CD14-positive monocyte (primary cell): ENCODE results near the gene POMT2. TPM values are rescaled to one million over a fixed set of nuclear protein-coding genes. Genes with fewer than 3 reads are reported as not detected.
A peak's percentile ranks its signal among the peaks of the same experiment; 100 is the strongest.

Source experiments
- DNase-seq, 3 donors: peaks; one replicate each; pipeline ENCODE4 v3.0.0-alpha.2; 2011 to 2022
- H2AFZ ChIP-seq: 2 replicates; pipeline ENCODE4 v1.6.0; 2012; ENCODE audit warnings: mild to moderate bottlenecking, low read depth, low read length, inconsistent platforms; ENCODE audit not compliant: insufficient read depth, poor library complexity, severe bottlenecking
- H3K27ac ChIP-seq, 2 donors: 1 replicate in 1 of 2; 2 replicates in 1 of 2; pipeline ENCODE4 v1.5.1; 2012 to 2013; ENCODE audit warnings: low read length in 2 of 2, control low read depth in 1 of 2, inconsistent platforms in 1 of 2, low read depth in 1 of 2, mild to moderate bottlenecking in 1 of 2
- H3K27me3 ChIP-seq, 2 donors: one replicate each; pipeline versions ENCODE4 v1.6.0 to v1.6.1; 2011 to 2013; ENCODE audit warnings: low read length in 2 of 2; ENCODE audit not compliant: control insufficient read depth in 2 of 2, insufficient read depth in 2 of 2
- H3K36me3 ChIP-seq, 2 donors: replicated peaks in 1 of 2; 1 replicate in 1 of 2; 2 replicates in 1 of 2; pipeline versions ENCODE4 v1.5.1 to v1.6.1; 2012 to 2013; ENCODE audit warnings: low read length in 2 of 2, control low read depth in 1 of 2, inconsistent platforms in 1 of 2, mild to moderate bottlenecking in 1 of 2; ENCODE audit not compliant: insufficient read depth in 2 of 2, control insufficient read depth in 1 of 2
- H3K4me1 ChIP-seq, 2 donors: 1 replicate in 1 of 2; 2 replicates in 1 of 2; pipeline versions ENCODE4 v1.5.1 to v1.6.1; 2012 to 2013; ENCODE audit warnings: low read length in 2 of 2, control low read depth in 1 of 2, inconsistent platforms in 1 of 2, mild to moderate bottlenecking in 1 of 2, moderate library complexity in 1 of 2; ENCODE audit not compliant: insufficient read depth in 2 of 2, control insufficient read depth in 1 of 2
- H3K4me2 ChIP-seq: replicated peaks from 2 replicates; pipeline ENCODE3; 2012; ENCODE audit warnings: low read length, moderate library complexity, mild to moderate bottlenecking; ENCODE audit not compliant: poor library complexity, severe bottlenecking; ENCODE audit errors: extremely low read depth
- H3K4me3 ChIP-seq, 3 experiments: fragments of 200-600 bp in 1 of 3; sonication (generic) in 1 of 3; replicated peaks in 1 of 3; 1 replicate in 2 of 3; 2 replicates in 1 of 3; pipeline ENCODE4 v1.5.1; 2011 to 2013; ENCODE audit warnings: low read length in 3 of 3, mild to moderate bottlenecking in 3 of 3, control low read depth in 2 of 3, low read depth in 2 of 3, inconsistent platforms in 1 of 3, moderate library complexity in 1 of 3
- H3K79me2 ChIP-seq: 2 replicates; pipeline ENCODE4 v1.6.0; 2012; ENCODE audit warnings: mild to moderate bottlenecking, control low read depth, inconsistent platforms, low read length, moderate library complexity; ENCODE audit not compliant: insufficient read depth
- H3K9ac ChIP-seq: 2 replicates; pipeline ENCODE4 v1.6.0; 2017; ENCODE audit warnings: low read length, mild to moderate bottlenecking; ENCODE audit not compliant: insufficient read depth, poor library complexity, severe bottlenecking
- H3K9me3 ChIP-seq, 2 donors: replicated peaks in 1 of 2; 1 replicate in 1 of 2; 2 replicates in 1 of 2; pipeline versions ENCODE4 v1.5.1 to v1.6.1; 2012 to 2013; ENCODE audit warnings: low read length in 2 of 2, control low read depth in 1 of 2; ENCODE audit not compliant: control insufficient read depth in 1 of 2, insufficient read depth in 1 of 2
- H4K20me1 ChIP-seq: 2 replicates; pipeline ENCODE4 v1.6.0; 2012; ENCODE audit warnings: mild to moderate bottlenecking, low read length, control low read depth, moderate library complexity; ENCODE audit not compliant: insufficient read depth
- H3K27ac Mint-ChIP-seq, 7 donors: one replicate each; pipeline ENCODE4 v1.8.0; 2020; ENCODE audit warnings: mild to moderate bottlenecking in 7 of 7, mixed read lengths in 7 of 7, moderate library complexity in 6 of 7, inconsistent platforms in 2 of 7
- H3K27me3 Mint-ChIP-seq, 3 donors: one replicate each; pipeline ENCODE4 v1.8.0; 2021 to 2022; ENCODE audit warnings: low read depth in 3 of 3, mild to moderate bottlenecking in 3 of 3, mixed read lengths in 3 of 3, moderate library complexity in 3 of 3, inconsistent platforms in 1 of 3
- H3K36me3 Mint-ChIP-seq, 2 donors: one replicate each; pipeline ENCODE4 v1.8.0; 2020; ENCODE audit warnings: mixed read lengths in 2 of 2, inconsistent platforms in 1 of 2, mild to moderate bottlenecking in 1 of 2
- H3K4me1 Mint-ChIP-seq: one replicate; pipeline ENCODE4 v1.8.0; 2020; ENCODE audit warnings: mild to moderate bottlenecking, mixed read lengths
- H3K4me3 Mint-ChIP-seq, 2 donors: one replicate each; pipeline ENCODE4 v1.8.0; 2020; ENCODE audit warnings: mild to moderate bottlenecking in 2 of 2, mixed read lengths in 2 of 2, moderate library complexity in 1 of 2
- H3K9me3 Mint-ChIP-seq, 7 donors: one replicate each; pipeline ENCODE4 v1.8.0; 2020 to 2022; ENCODE audit warnings: mixed read lengths in 7 of 7, mild to moderate bottlenecking in 6 of 7, moderate library complexity in 6 of 7, inconsistent platforms in 2 of 7
- CTCF ChIP-seq: fragments of 200-600 bp; IDR thresholded peaks from one replicate; pipeline ENCODE4 v1.8.0; 2022; ENCODE audit warnings: antibody characterized with exemption, mild to moderate bottlenecking
- WGBS: methylation state at CpG from one replicate; pipeline ENCODE4 v1.1.5; 2013; ENCODE audit warnings: missing lambda C conversion rate; ENCODE audit not compliant: insufficient coverage; 5-methylcytosine and 5-hydroxymethylcytosine counted together
- intact Hi-C, 2 donors: fragments of 100-400 bp; cut with micrococcal nuclease; formaldehyde crosslinking; loops; one replicate each; pipeline versions ENCODE4 v1.15.0 to v1.15.1; 2023
- polyA plus RNA-seq, 3 donors: library from polyadenylated mRNA; depleted of rRNA in 1 of 3; unstranded in 2 of 3; stranded (reverse) in 1 of 3; fragments of 300-500 nt in 2 of 3; fragments of >200 nt in 1 of 3; fragmentation: Illumina TruSeq in 2 of 3; gene quantifications; 1 replicate in 2 of 3; 2 replicates in 1 of 3; pipeline ENCODE4 v1.2.3, GENCODE V29; 2012 to 2021

Gene POMT2
- polyA plus RNA-seq, 3 donors = 1.5 to 8.9 (median 1.8) TPM

- Histone ChIP-seq H3K4me2 (no peak overlapping the region), H3K4me1 (peaks cover 5 to 7% of the 10 kb centered on the region in 2 donors), H4K20me1 (no peaks in the 10 kb centered on the region), H3K27me3 (no peaks in the 10 kb centered on the region), H3K4me3 (no peak overlapping the region), H3K9ac (no peak overlapping the region), H2AFZ (no peak overlapping the region), H3K79me2 (peaks cover 4% of the 10 kb centered on the region), H3K9me3 (no peaks in the 10 kb centered on the region), H3K27ac (no peak overlapping the region), H3K36me3 (no peaks in the 10 kb centered on the region)
- Mint-ChIP-seq H3K27ac (no peak overlapping the region), H3K36me3 (peaks cover 5 to 6% of the 10 kb centered on the region in 2 donors), H3K4me1 (peaks cover 8% of the 10 kb centered on the region), H3K4me3 (no peak overlapping the region), H3K9me3 (no peaks in the 10 kb centered on the region), H3K27me3 (peaks cover 0 to 1% (median 0%) of the 10 kb centered on the region in 3 donors)
- WGBS = 100% methylated on average over 1 of the region's 1 CpG
- no peak for TF ChIP-seq CTCF
- intact Hi-C loops = loop anchor here in 1 of 2 donors (10.0 kb wide), 1 partner anchor 452 kb away; no protein-coding TSS in a partner anchor
- DNase-seq = no peak
Observed at GRCh38 chr14:77327111-77327510, 6.4 kb upstream of the POMT2 start.

- intact Hi-C loops = loop anchor here in 1 of 2 donors (10.0 kb wide), 1 partner anchor 451 kb away; no protein-coding TSS in a partner anchor
- Histone ChIP-seq H3K27me3 (no peaks in the 10 kb centered on the region), H3K4me2 (no peak overlapping the region), H3K9me3 (no peaks in the 10 kb centered on the region), H3K79me2 (peaks cover 5% of the 10 kb centered on the region), H3K36me3 (no peaks in the 10 kb centered on the region), H3K27ac (no peak overlapping the region), H4K20me1 (no peaks in the 10 kb centered on the region), H3K4me1 (peaks cover 8 to 11% of the 10 kb centered on the region in 2 donors), H3K4me3 (no peak overlapping the region), H3K9ac (no peak overlapping the region), H2AFZ (no peak overlapping the region)
- Mint-ChIP-seq H3K27me3 (no peaks in the 10 kb centered on the region), H3K36me3 (peaks cover 5 to 6% of the 10 kb centered on the region in 2 donors), H3K4me3 (no peak overlapping the region), H3K4me1 (peaks cover 13% of the 10 kb centered on the region), H3K27ac (peak overlapping the region in 1 of 7 donors; percentile 14), H3K9me3 (no peaks in the 10 kb centered on the region)
- 92% methylated on average over 3 of the region's 3 CpGs for WGBS
- DNase-seq = no peak
- no peak for TF ChIP-seq CTCF
Observed at GRCh38 chr14:77325746-77326094, 5.0 kb upstream of the POMT2 start.
